ENCODE results near the gene DCXR.
A peak's percentile ranks its signal among the peaks of the same experiment; 100 is the strongest.

Gene DCXR

DNA sequence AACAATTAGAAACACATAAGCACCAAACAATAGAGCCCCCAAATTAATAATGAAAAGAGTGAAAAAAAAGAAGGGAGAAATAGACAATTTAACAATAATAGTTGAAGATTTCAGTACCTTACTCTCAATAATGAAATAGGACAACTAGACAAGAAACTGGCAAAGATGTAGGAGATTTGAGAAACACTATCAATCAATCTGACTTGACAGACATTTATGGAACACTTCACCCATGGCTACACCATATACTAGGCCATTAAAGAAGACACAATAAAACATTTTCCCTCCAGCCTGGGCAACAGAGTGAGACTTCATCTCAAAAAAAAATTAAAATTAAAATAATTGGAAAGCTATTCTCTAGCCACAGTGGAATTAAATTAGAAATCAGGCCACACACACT is 33.1 kb upstream of the DCXR start:
- H3K36me3 ChIP-seq (ENCODE audit: insufficient read depth, low read length): no peaks in the 10 kb centered on the region
- no peak overlapping the region for H2AFZ ChIP-seq (ENCODE audit: low read length)
- H3K9me2 ChIP-seq (ENCODE audit: low read depth, low read length): no peaks in the 10 kb centered on the region
- H3K27ac ChIP-seq (ENCODE audit: low read depth, low read length, poor library complexity, severe bottlenecking): no peak overlapping the region
- no peak overlapping the region for H3K4me3 ChIP-seq (ENCODE audit: low read depth, low read length, poor library complexity, severe bottlenecking)
- no peaks in the 10 kb centered on the region for H4K20me1 ChIP-seq (ENCODE audit: insufficient read depth, low read length)
- no peak overlapping the region for H3K9ac ChIP-seq (ENCODE audit: low read length)
- H3K4me1 ChIP-seq (ENCODE audit: insufficient read depth, low read length, severe bottlenecking): peaks cover 8% of the 10 kb centered on the region
- peaks cover under 1% of the 10 kb centered on the region; the same call in 1 of the 2 replicates for H3F3A ChIP-seq (ENCODE audit: insufficient read depth, low read length)
- H3K79me2 ChIP-seq (ENCODE audit: insufficient read depth, low read length): no peaks in the 10 kb centered on the region
- TF ChIP-seq, protein P1, sequence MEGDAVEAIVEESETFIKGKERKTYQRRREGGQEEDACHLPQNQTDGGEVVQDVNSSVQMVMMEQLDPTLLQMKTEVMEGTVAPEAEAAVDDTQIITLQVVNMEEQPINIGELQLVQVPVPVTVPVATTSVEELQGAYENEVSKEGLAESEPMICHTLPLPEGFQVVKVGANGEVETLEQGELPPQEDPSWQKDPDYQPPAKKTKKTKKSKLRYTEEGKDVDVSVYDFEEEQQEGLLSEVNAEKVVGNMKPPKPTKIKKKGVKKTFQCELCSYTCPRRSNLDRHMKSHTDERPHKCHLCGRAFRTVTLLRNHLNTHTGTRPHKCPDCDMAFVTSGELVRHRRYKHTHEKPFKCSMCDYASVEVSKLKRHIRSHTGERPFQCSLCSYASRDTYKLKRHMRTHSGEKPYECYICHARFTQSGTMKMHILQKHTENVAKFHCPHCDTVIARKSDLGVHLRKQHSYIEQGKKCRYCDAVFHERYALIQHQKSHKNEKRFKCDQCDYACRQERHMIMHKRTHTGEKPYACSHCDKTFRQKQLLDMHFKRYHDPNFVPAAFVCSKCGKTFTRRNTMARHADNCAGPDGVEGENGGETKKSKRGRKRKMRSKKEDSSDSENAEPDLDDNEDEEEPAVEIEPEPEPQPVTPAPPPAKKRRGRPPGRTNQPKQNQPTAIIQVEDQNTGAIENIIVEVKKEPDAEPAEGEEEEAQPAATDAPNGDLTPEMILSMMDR (IDR thresholded peaks at IDR 0.05; ENCODE audit: low read length): no peak
- TF ChIP-seq EZH2 (IDR thresholded peaks at IDR 0.05; ENCODE audit: borderline replicate concordance, low read length): no peak
- H3K9me3 ChIP-seq (ENCODE audit: low read length): no peaks in the 10 kb centered on the region
- no peak overlapping the region for H3K4me2 ChIP-seq (ENCODE audit: low read length)
- H3K27me3 ChIP-seq (ENCODE audit: insufficient read depth, low read length): peaks cover 4% of the 10 kb centered on the region; the same call in 1 of the 2 replicates

DNA sequence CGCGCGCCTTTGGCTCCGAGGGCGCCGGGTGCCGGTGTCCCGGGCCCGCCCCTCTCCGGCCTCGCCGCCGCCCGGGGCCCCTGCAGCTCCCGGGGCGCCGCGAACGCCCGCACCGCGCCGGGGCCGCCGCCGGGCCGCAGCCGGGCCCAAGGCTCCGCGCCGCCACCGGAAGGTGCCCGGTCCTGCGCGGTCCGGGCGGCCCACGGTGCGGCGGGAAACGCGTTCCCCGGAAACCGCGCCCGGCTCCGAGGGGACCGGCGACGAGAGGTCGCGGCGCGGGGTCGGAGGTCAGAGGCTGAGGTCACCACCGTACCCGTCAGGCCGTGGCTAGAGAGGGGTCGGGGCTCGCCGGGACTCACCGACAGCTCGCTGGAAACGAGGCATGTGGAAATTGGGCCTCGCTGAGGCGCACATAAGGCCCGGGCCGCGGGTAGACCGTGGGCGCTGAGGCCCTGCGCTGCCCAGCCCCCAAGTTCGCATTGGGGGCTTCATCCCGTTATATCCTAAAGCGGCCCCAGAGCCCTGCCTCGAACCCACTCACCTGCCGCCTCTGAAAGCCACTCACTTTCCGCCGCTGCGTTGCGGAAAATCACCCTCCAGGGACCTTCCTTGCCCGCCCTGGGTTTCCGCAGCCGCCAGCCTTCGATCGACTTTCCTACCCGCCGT is 28.3 kb upstream of the DCXR start, which contains the start of gene DUS1L:
DUS1L (minus strand) TSS at position 167 of the 666 bp plus-strand sequence. CDS start 745 bp downstream, outside the sequence.
- no peaks in the 10 kb centered on the region for H4K20me1 ChIP-seq (ENCODE audit: insufficient read depth, low read length)
- peaks cover 32% of the 10 kb centered on the region; the same call in 1 of the 2 replicates for H3K36me3 ChIP-seq (ENCODE audit: insufficient read depth, low read length)
- H3K9me2 ChIP-seq (ENCODE audit: low read depth, low read length): no peaks in the 10 kb centered on the region
- peak within 1 kb of the TSS; percentile 51; the same call in 1 of the 2 replicates for H2AFZ ChIP-seq (ENCODE audit: low read length)
- TF ChIP-seq, protein P1 (IDR thresholded peaks at IDR 0.05; ENCODE audit: low read length): no peak
- no peak for TF ChIP-seq EZH2 (IDR thresholded peaks at IDR 0.05; ENCODE audit: borderline replicate concordance, low read length)
- H3K4me1 ChIP-seq (ENCODE audit: insufficient read depth, low read length, severe bottlenecking): peaks cover 25% of the 10 kb centered on the region
- peak within 1 kb of the TSS; percentile 97 for H3K4me2 ChIP-seq (ENCODE audit: low read length)
- peak within 1 kb of the TSS; percentile 82 for H3K9ac ChIP-seq (ENCODE audit: low read length)
- H3F3A ChIP-seq (ENCODE audit: insufficient read depth, low read length): no peaks in the 10 kb centered on the region
- peak within 1 kb of the TSS; percentile 43 for H3K27ac ChIP-seq (ENCODE audit: low read depth, low read length, poor library complexity, severe bottlenecking)
- H3K79me2 ChIP-seq (ENCODE audit: insufficient read depth, low read length): no peaks in the 10 kb centered on the region
- peak within 1 kb of the TSS; percentile 79 for H3K4me3 ChIP-seq (ENCODE audit: low read depth, low read length, poor library complexity, severe bottlenecking)
- no peaks in the 10 kb centered on the region for H3K27me3 ChIP-seq (ENCODE audit: insufficient read depth, low read length)
- no peaks in the 10 kb centered on the region for H3K9me3 ChIP-seq (ENCODE audit: low read length)

DNA sequence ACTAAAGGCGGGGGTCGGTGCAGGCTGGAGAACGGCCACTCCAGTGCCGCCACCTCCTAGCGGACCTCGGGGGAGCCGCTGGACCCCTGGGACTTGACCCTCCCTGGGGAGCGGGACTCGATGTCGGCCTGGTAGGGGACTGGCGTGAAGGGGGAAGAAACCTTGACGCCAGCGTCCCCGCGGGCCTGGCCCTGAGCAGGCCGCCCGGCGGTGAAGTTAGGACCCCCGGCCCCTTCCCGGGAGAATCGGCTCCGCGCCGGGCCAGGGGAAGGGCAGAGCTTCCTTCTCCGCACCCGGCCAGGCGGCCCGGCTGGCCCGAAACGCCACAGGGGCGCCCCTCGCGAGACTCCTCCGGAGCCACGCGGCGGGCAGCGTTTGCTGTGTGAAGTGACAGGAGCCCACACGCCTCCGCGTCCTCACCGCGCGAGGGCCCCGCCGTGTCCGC is 27.7 kb upstream of the DCXR start:
- Histone ChIP-seq H3F3A (ENCODE audit: insufficient read depth, low read length) (no peaks in the 10 kb centered on the region), H3K27ac (ENCODE audit: low read depth, low read length, poor library complexity, severe bottlenecking) (peak overlapping the region; percentile 29), H3K36me3 (ENCODE audit: insufficient read depth, low read length) (peaks cover 37% of the 10 kb centered on the region; the same call in 1 of the 2 replicates), H3K9ac (ENCODE audit: low read length) (peak overlapping the region; percentile 76), H3K4me1 (ENCODE audit: insufficient read depth, low read length, severe bottlenecking) (peaks cover 25% of the 10 kb centered on the region), H3K79me2 (ENCODE audit: insufficient read depth, low read length) (no peaks in the 10 kb centered on the region), H3K4me3 (ENCODE audit: low read depth, low read length, poor library complexity, severe bottlenecking) (peak overlapping the region; percentile 79), H3K4me2 (ENCODE audit: low read length) (peak overlapping the region; percentile 90), H3K27me3 (ENCODE audit: insufficient read depth, low read length) (no peaks in the 10 kb centered on the region), H2AFZ (ENCODE audit: low read length) (no peak overlapping the region), H4K20me1 (ENCODE audit: insufficient read depth, low read length) (no peaks in the 10 kb centered on the region), H3K9me3 (ENCODE audit: low read length) (no peaks in the 10 kb centered on the region), H3K9me2 (ENCODE audit: low read depth, low read length) (no peaks in the 10 kb centered on the region)
- TF ChIP-seq EZH2 (IDR thresholded peaks at IDR 0.05; ENCODE audit: borderline replicate concordance, low read length): no peak
- TF ChIP-seq, protein P1 (IDR thresholded peaks at IDR 0.05; ENCODE audit: low read length): no peak

Data from OCI-LY1 (cell line).